GM21390 (cell line): ENCODE results near the gene TRPM8.

Experiments
- ATAC-seq: cut with Tn5 transposase; IDR thresholded peaks from one replicate; pipeline ENCODE4 v1.9.1; 2021; ENCODE audit not compliant: unreplicated experiment

TRPM8 gene

DNA sequence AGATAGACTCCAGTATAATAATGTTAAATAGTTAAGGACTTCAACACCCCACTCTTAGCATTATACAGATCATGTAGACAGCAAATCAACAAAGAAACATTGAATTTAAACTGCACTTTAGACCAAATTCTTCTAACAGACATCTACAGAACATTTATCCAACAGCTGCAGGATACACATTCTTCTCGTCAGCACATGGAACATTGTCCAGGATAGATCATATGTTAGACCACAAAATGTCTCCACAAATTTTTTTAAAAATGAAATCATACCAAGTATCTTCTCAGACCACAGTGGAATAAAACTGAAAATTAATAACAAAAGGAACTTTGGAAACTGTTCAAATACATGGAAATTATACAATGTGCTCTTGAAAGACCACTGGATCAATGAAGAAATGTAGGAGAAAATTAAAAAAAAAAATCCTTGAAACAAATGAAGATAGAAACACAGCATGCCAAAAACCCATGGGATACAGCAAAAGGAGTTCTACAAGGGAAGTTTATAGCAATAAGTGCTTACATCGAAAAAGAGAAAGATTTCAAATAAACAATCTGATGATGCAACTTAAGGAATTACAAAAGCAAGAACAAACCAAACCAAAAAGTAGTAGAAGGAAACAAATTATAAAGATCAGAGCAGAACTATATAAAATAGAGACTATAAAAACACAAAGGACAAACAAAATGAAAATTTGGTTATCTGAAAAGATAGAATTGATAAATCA lies 121.1 kb downstream of the TRPM8 start:
- ATAC-seq, result no peak

DNA sequence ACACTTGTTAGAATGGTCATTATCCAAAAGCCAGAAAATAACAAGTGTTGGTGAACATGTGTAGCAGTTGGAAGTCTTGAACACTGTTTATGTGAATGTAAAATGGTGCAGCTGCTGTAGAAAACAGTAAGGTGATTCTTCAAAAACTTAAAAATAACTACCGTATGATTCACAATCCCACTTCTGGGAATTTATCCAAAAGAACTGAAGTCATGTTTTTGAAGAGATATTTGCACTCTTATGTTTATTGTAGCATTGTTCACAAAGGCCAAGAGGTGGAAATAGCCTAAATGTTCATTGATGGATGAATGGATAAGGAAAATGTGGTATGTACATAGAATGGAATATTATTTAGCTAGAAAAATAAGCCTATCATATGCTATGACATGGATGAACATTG lies 127.0 kb downstream of the TRPM8 start:
- ATAC-seq, result no peak

GRCh38 chr2:234046521-234046920 lies 129.3 kb downstream of the TRPM8 start:
- ATAC-seq, result no peak

- ATAC-seq, result no peak
These were observed 130.2 kb downstream of the TRPM8 start for GRCh38 chr2:234047361-234047760.

GRCh38 chr2:234048049-234048448 lies 130.9 kb downstream of the TRPM8 start:
- no peak for ATAC-seq

DNA sequence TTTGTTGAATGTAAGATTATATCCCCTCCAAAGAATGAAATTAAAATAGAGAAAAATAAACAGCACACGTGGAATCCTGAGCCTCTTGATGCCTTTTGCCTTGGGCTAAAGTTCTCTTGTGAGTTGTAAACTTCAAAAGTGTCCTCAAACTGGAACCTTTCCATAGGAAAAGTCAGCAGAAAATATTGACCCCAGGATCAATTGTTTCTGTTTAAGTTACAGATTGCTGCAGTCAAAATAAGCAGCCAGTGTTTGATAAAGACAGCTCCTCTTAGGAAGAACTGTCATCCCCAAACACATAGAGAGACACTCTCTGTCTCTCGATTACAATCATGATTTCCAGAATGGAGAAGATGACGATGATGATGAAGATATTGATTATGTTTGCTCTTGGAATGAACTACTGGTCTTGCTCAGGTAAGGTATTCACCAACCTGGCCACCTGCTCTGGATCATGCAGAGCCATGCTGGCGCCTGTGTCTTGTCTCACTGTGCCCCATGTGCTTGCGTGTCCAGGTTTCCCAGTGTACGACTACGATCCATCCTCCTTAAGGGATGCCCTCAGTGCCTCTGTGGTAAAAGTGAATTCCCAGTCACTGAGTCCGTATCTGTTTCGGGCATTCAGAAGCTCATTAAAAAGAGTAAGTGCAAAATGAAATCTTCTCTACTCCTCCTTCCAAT lies 133.4 kb downstream of the TRPM8 start, which contains the start of gene SPP2:
Gene SPP2 (plus strand): TSS at position 248 of the 681 bp plus-strand sequence. CDS start 85 bp downstream, at position 333.
- no peak for ATAC-seq

- ATAC-seq, result no peak
These were observed 134.3 kb downstream of the TRPM8 start for GRCh38 chr2:234051374-234052070.

DNA sequence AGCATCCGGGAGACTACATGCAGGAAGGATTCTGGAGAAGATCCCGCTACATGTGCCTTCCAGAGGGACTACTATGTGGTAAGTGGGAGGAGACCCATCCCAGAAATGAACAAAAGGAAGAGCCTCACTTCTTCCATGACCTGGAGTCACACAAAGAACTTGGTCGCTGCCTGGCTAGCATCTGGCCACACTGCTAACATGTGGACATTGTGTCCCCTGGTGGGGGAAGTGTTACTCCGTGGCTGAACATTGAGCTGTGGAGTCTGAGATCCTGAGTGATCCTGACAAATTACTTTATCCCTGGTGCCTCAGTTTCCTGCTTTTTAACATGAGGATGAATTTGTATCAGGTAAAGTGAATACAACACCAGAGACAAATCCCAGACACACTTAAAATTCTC lies 141.7 kb downstream of the TRPM8 start:
- ATAC-seq, result no peak

- no peak for ATAC-seq
These were observed 143.1 kb downstream of the TRPM8 start for GRCh38 chr2:234060236-234060635.

GRCh38 chr2:234061624-234062257 lies 144.6 kb downstream of the TRPM8 start:
- ATAC-seq, result no peak

DNA sequence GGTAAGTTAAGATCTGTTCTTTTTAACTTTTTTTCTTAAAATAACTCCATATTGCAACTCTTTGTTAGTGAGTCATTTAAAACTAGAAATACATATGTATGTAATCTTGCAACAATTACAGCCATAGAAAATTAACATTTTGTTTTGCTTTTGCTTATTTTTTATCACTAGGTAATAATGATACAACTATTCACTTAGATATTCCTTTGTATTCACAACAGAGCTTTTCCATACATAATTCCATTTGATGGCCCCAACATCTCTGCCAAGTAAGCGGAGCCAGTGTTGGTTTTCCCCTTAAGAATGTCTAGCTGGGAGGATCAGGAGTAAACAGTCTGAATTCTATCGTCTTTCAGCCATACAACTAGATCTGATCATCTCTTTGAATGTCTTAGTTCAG lies 149.4 kb downstream of the TRPM8 start:
- no peak for ATAC-seq
